ENCODE data around the gene SYN1. TPM values are rescaled to one million over a fixed set of nuclear protein-coding genes. Genes with fewer than 3 reads are reported as not detected.

SYN1 gene
- total and polyA plus RNA-seq, 12 donors, result 0.12 to 16.5 (median 3.8) TPM; not detected in 1

- intact Hi-C loops (cut with DNase I), result no loop called here
- Histone ChIP-seq H3K4me1 (replicated peaks in 1 of 2) (peaks cover 0 to 10% of the 10 kb centered on the region in 2 donors), H3K27me3 (no peaks in the 10 kb centered on the region), H3K4me3 (no peak overlapping the region), H3K36me3 (replicated peaks in 1 of 2) (no peaks in the 10 kb centered on the region), H3K9me3 (replicated peaks in 1 of 3) (no peaks in the 10 kb centered on the region), H3K27ac (no peak overlapping the region)
- TF ChIP-seq CTCF (IDR thresholded peaks at IDR 0.05) (no peak), POLR2A (IDR thresholded peaks at IDR 0.05) (no peak)
- peak in 1 of 7 donors; percentile 5 for DNase-seq
- 17 to 86% (median 84%) methylated on average over 1 to 5 of the region's 5 CpGs for WGBS, 4 donors
Observed at GRCh38 chrX:47590984-47591383, 28.7 kb downstream of the SYN1 start.

- 75 to 96% (median 82%) methylated on average over 3 to 16 of the region's 16 CpGs for WGBS, 4 donors
- Histone ChIP-seq H3K27me3 (no peaks in the 10 kb centered on the region), H3K9me3 (replicated peaks in 1 of 3) (no peaks in the 10 kb centered on the region), H3K4me1 (replicated peaks in 1 of 2) (peaks cover 0 to 6% of the 10 kb centered on the region in 2 donors), H3K4me3 (no peak overlapping the region), H3K36me3 (replicated peaks in 1 of 2) (peaks cover 0 to 11% of the 10 kb centered on the region in 2 donors), H3K27ac (no peak overlapping the region)
- DNase-seq, result peak in 2 of 7 donors; percentile 22 to 31
- intact Hi-C loops (cut with DNase I), result no loop called here
- TF ChIP-seq CTCF (IDR thresholded peaks at IDR 0.05), result no peak
- TF ChIP-seq POLR2A (IDR thresholded peaks at IDR 0.05), result no peak
Observed at GRCh38 chrX:47587906-47588735, 31.5 kb downstream of the SYN1 start.

- Histone ChIP-seq H3K27me3 (no peaks in the 10 kb centered on the region), H3K36me3 (replicated peaks in 1 of 2) (peaks cover 0 to 11% of the 10 kb centered on the region in 2 donors), H3K9me3 (replicated peaks in 1 of 3) (no peaks in the 10 kb centered on the region), H3K27ac (no peak overlapping the region), H3K4me3 (no peak overlapping the region), H3K4me1 (replicated peaks in 1 of 2) (peaks cover 0 to 6% of the 10 kb centered on the region in 2 donors)
- peak in 1 of 7 donors; percentile 48 for DNase-seq
- TF ChIP-seq CTCF (IDR thresholded peaks at IDR 0.05) (no peak), POLR2A (IDR thresholded peaks at IDR 0.05) (no peak)
- 49 to 75% (median 60%) methylated on average over 4 of the region's 4 CpGs for WGBS, 4 donors
- intact Hi-C loops (cut with DNase I), result no loop called here
Observed at GRCh38 chrX:47587091-47587891, 32.4 kb downstream of the SYN1 start.
